NOMO-1 (cell line): ENCODE measurements around the gene CACNA1A.

Source experiments
- DNase-seq, 2 experiments: peaks; one replicate each; lab custom pipeline; 2025; ENCODE audit not compliant: unreplicated experiment in 2 of 2; lab: John Stamatoyannopoulos, UW

Gene CACNA1A

GRCh38 chr19:13240312-13241022 is 265.8 kb downstream of the CACNA1A start:
- DNase-seq = no peak

DNA sequence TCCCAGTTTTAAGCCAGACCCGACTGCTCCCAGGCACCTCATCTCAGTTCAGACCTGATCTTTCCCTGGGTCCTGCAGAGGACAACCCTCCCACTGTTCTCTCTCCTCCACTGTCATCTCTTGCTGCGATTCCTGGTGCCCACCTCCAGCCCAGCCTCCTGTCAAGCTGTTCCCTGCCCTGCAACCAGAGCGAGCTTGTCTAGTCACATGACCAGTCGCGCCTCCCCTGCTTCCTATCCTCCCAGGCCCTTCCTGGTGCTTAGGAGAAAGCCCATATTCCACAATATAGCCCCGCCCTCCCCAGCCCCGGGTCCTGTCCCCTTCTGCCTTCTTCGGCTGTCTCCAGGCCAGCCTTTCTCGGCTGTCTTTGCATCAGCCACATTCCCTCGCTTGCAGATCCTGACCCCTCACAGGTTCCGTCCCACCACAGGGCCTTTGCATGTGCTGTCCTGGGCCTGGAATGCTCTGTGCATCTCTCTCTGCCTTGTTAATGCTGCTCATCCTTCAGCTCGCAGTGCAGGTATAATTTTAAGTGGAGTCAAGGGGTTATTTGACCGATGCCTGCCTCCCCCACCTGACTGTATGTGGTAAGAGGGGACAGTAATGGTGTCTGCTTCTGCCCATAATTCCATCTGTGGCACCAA is 267.3 kb downstream of the CACNA1A start:
- no peak for DNase-seq

GRCh38 chr19:13234518-13234917 is 271.8 kb downstream of the CACNA1A start:
- DNase-seq = no peak

GRCh38 chr19:13231663-13232062 is 274.6 kb downstream of the CACNA1A start:
- DNase-seq = no peak

GRCh38 chr19:13229246-13229645 is 277.0 kb downstream of the CACNA1A start:
- DNase-seq = no peak

- DNase-seq = no peak
Observed at GRCh38 chr19:13228561-13228960, 277.7 kb downstream of the CACNA1A start.

DNA sequence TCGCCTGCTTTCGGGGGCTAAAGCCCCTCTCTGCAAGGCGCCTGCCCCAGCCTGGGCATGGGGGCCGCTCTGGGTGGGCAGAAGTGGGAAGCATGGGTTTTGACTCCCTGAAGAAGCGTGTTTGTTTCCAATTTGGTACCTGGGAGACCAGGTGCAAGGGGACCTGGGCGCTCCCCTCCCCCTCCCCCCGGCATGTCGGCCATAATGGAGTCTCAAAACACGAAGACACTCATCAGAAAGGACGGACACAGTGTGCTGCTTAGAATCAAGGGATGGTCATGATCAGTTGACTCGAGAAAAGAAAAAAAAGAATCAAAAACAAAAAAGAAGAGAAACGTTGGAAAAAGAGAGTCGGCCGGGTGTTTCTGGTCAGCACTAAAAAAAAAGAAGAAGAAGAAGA is 279.3 kb downstream of the CACNA1A start:
- DNase-seq = no peak

DNA sequence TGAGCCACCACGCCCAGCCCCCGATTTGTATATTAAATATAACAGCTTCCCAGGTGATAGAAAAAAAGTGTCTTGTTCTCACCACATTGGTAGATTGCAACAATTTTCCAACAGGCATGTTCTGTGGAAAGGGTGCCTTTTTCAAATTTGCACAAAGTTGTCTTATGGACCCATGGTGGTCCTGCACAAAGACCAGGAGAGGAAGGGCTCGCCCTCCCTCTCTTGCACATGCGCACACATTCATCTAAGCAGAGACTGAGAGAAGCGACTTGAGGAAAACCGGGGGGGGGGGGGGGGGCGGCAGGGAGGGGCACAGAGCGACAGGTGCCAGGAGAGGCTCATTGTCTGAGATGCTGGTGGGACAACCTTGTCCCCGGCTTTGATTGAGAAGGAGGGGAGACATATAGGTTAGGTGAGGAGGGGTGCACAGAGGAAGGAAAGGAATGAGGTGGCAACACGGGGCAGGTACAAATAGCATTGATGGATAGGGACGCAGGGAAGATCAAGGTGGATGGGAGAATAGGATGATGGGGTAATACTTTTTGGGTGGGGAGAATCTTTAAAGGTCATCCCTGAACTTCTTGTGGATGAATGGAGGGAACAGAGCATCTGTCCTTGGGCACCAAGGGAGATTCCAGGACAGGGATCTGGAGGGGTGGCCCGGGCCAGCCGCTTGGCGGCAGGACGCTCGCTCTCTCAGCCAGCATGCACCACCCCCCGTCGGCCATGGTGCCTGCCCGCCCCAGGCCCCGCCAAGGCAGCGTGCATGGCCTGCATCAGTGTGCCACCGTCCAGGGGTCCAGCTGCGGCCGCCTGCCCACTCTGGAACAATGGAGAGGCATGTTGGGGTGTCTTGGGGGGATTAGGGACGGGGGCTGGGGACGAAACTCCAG is 280.1 kb downstream of the CACNA1A start:
- DNase-seq = no peak

DNA sequence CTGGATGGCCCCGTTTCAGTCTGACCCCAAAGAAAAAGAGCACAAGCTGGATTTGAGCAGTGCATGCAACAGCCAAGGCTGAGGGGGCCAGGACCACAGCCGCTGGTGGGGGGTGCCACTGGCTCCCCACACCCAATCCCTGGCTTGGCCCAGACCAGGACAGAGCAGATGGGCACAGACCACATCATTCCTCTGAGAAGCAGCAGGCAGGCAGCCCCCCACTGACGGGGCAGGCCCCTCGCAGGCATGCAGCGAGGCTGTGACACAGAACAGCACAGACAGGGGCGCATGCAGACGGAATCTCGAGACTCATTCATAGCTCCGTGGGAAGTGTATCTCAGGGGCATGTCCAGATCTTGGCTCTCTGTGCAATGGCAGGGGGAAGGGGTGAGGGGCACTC is 281.2 kb downstream of the CACNA1A start:
- no peak for DNase-seq

DNA sequence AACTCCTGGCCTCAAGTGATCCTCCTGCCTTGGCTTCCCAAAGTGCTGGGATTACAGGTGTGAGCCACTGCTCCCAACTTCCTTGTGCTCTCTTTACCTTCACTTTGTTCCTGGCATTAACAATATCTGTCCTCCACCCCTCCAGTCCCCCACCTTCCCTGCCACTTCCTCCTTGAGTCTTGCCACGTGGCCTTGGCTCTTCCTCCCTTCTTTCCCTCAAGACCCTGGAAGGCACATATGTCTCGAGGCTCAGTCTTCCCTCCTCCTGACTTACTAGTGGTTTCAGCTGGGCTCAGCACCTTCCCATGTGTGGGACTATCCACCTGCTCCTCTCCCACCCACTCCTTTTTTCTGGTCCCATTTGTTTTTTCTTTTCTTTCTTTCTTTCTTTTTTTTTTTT is 285.4 kb downstream of the CACNA1A start:
- peak in 1 of 2 experiments; percentile 2 for DNase-seq

DNA sequence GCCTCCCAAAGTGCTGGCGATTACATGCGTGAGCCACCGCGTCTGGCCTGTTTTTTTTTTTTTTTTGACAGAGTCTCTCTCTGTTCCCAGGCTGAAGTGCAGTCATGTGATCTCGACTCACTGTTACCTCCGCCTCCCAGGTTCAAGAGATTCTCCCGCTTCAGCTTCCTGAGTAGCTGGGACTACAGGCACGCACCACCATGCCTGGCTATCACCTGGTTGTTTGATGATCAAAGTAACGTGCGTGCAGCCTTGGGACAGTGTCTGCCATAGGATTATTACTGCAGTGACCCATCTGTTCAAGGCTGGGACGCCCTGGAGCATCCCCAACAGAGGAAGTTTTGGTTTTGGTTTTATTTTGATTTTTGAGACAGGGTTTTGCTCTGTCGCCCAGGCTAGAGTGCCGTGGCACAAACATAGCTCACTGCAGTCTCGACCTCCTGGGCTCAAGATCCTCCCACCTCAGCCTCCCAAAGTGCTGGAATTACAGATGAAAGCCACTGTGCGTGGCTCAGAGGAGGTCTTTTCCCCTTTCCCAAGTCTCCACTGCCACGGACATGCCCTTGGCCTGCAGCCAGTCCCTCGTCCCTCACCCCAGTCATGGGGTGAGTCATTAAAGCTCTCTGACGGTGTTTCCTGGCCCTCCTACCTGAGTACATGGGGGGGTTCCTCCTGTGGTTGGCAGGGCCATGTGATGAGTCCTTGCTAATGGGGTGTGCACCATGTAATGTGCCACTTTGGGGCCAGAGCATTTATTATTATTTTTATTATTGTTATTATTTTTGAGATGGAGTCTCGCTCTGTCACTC is 290.5 kb downstream of the CACNA1A start:
- no peak for DNase-seq

DNA sequence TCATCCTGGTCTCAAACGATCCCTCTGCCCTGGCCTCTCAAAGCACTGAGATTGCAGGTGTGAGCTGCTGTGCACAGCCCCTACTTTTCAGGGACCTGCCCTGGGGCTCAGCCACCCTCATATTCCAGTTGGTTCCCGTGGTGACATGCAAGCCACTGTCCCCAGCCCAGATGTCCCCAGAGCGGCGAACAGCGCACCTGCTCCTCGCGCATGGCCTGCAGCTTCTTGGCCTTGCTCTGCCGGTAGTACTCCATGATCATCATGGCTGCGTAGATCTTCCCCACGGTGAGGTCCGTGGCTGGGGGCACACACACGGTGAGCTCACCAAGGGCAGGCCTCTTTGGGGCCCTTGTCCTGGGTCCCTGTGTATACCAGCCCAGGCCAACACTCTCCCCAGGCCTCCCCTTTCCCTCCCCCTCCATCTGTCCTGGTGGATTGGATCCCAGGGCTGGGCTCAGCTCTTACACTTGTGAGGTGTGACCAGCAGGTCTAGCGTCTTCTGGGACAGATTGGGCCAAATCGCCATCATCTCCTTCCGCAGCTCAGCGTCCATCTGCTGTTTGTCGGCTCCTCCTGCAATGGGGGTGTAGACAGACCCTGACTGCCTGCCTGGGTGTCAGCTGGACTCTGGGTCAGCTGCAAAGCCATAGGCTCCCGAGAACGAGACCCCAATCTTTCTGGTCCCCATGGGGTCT is 292.1 kb downstream of the CACNA1A start:
- DNase-seq = no peak

DNA sequence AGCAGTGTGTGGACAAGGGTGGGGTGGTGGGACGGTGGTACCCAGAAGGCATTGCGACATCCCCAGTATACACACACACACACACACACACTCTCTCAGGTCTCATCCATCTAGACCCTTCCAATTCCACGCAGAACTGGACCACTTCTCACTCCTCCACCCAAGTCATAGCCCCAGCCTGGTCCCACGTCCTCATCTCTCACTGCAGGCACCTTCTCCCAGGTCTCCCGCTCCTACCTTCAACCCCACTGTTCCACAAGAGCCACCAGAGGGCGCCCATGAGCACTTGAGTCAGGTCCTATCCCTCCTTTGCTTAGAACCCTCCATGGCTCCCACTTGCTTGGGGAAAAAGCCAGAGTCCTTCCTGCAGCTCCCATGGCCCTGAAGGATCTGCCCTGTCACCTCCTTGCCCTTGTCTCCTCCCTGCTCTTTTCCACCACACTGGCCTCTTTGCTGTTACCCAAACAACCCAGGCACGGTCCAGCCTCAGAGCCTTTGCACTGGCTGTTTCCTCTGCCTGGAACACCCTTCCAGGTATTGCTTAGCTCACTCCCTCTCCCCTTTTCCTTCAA is 293.4 kb downstream of the CACNA1A start:
- DNase-seq = peak; percentile 29

DNA sequence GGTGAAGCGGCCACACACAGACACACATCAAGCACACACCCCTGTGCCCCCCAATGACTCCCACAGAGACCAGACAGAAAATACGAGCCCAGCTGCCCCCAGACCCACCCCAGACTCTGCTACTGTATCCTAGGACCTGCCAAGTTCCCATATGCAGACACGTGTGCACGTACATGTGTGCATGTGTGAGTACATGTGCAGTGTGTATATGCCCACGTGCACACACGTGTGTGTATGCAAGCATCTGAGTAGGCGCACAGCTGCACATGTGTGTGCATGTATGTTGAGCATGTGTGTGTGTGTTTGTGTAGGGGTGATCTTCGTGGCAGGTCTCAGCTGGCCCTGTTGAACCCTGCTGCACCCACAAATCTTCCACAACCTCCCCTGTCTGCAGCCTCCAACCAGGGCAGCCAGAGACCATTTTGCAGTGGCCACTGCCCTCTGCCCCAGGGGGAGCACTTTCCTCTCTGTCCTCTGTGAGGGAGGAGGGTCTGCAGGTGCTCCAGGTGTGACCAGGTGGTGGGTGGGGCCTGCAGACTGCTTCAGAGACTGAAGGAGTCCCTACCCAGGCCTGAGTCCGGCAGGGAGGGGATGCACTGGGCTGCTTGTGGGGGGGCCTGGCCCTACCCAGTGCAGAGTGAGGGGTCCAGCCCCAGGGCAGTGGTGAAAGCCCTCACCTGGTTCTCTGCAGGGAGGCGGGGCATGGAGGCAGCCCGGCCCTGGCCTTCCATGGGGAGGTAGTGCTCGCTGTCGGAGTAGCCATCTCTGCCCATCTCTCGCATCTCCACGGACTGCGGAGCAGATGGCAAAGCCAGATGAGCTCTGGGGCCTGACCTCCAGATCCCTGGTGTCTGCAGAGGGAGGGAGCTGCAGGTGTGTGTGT is 294.6 kb downstream of the CACNA1A start:
- DNase-seq = no peak

GRCh38 chr19:13210941-13211340 is 295.3 kb downstream of the CACNA1A start:
- DNase-seq = no peak

- no peak for DNase-seq
Observed at GRCh38 chr19:13210339-13210775, 295.9 kb downstream of the CACNA1A start.

GRCh38 chr19:13209484-13210338 is 296.6 kb downstream of the CACNA1A start:
- DNase-seq = no peak
